Effector memory CD4-positive, alpha-beta T cell (primary cell): ENCODE measurements around the gene SLC18A3.

Experiments used
- DNase-seq, 3 donors: peaks; one replicate each; pipeline ENCODE4 v3.0.0-alpha.2; 2020
- H3K27ac ChIP-seq: 2 replicates; pipeline ENCODE4 v1.7.0; 2013; ENCODE audit warnings: mild to moderate bottlenecking, low read length, moderate library complexity; ENCODE audit not compliant: insufficient read depth, poor library complexity, severe bottlenecking
- H3K27me3 ChIP-seq: replicated peaks from 2 replicates; pipeline ENCODE4 v1.7.0; 2013; ENCODE audit warnings: mild to moderate bottlenecking, low read length; ENCODE audit not compliant: insufficient read depth, control insufficient read depth, poor library complexity, severe bottlenecking
- H3K36me3 ChIP-seq: 2 replicates; pipeline ENCODE4 v1.7.0; 2013; ENCODE audit warnings: mild to moderate bottlenecking, low read length, moderate library complexity; ENCODE audit not compliant: control insufficient read depth, insufficient read depth
- H3K4me1 ChIP-seq: 2 replicates; pipeline ENCODE4 v1.7.0; 2013; ENCODE audit warnings: low read length, mild to moderate bottlenecking; ENCODE audit not compliant: control insufficient read depth, insufficient read depth, poor library complexity, severe bottlenecking
- H3K4me3 ChIP-seq: 2 replicates; pipeline ENCODE4 v1.7.0; 2013; ENCODE audit warnings: low read length, low read depth, mild to moderate bottlenecking; ENCODE audit not compliant: insufficient read depth, poor library complexity, severe bottlenecking
- H3K9me3 ChIP-seq: 2 replicates; pipeline ENCODE4 v1.7.0; 2013; ENCODE audit warnings: mild to moderate bottlenecking, low read length, moderate library complexity; ENCODE audit not compliant: control insufficient read depth

SLC18A3 gene

DNA sequence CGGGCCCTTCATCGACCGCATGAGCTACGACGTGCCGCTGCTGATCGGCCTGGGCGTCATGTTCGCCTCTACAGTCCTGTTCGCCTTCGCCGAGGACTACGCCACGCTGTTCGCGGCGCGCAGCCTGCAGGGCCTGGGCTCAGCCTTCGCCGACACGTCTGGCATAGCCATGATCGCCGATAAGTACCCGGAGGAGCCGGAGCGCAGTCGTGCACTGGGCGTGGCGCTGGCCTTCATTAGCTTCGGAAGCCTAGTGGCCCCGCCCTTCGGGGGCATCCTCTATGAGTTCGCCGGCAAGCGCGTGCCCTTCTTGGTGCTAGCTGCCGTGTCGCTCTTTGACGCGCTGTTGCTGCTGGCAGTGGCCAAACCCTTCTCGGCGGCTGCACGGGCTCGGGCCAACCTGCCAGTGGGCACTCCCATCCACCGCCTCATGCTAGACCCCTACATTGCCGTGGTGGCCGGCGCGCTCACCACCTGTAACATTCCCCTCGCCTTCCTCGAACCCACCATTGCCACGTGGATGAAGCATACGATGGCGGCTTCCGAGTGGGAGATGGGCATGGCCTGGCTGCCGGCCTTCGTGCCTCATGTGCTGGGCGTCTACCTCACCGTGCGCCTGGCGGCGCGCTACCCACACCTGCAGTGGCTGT lies 1.2 kb downstream of the SLC18A3 start:
- no peaks in the 10 kb centered on the region for H3K4me1 ChIP-seq

DNA sequence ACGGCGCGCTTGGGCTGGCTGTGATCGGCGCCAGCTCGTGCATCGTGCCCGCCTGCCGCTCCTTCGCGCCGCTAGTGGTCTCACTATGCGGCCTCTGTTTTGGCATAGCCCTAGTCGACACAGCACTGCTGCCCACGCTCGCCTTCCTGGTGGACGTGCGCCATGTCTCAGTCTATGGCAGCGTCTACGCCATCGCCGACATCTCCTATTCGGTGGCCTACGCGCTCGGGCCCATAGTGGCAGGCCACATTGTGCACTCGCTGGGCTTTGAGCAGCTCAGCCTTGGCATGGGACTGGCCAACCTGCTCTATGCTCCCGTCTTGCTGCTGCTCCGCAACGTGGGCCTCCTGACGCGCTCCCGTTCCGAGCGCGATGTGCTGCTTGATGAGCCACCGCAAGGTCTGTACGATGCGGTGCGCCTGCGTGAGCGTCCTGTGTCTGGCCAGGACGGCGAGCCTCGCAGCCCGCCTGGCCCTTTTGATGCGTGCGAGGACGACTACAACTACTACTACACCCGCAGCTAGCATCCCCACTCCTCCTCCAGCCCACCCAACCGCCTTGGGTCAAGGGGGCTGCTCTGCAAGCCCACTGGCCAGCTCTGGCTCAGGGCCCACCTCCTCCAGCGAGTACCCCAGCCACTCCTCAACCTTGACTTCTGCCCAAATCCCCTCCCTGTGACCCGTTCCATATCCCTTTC lies 1.9 kb downstream of the SLC18A3 start:
- DNase-seq = no peak
- no peak overlapping the region for H3K27ac ChIP-seq
- no peak overlapping the region for H3K4me3 ChIP-seq
- H3K9me3 ChIP-seq = no peaks in the 10 kb centered on the region
- no peaks in the 10 kb centered on the region for H3K36me3 ChIP-seq
- H3K27me3 ChIP-seq = peaks cover 14% of the 10 kb centered on the region
- H3K4me1 ChIP-seq = no peaks in the 10 kb centered on the region

More for the DNA sequence above, 1.2 kb downstream of the SLC18A3 start:
- H3K9me3 ChIP-seq = no peaks in the 10 kb centered on the region
- no peak overlapping the region for H3K4me3 ChIP-seq
- peaks cover 11% of the 10 kb centered on the region for H3K27me3 ChIP-seq
- DNase-seq = no peak
- no peaks in the 10 kb centered on the region for H3K36me3 ChIP-seq
- no peak overlapping the region for H3K27ac ChIP-seq

DNA sequence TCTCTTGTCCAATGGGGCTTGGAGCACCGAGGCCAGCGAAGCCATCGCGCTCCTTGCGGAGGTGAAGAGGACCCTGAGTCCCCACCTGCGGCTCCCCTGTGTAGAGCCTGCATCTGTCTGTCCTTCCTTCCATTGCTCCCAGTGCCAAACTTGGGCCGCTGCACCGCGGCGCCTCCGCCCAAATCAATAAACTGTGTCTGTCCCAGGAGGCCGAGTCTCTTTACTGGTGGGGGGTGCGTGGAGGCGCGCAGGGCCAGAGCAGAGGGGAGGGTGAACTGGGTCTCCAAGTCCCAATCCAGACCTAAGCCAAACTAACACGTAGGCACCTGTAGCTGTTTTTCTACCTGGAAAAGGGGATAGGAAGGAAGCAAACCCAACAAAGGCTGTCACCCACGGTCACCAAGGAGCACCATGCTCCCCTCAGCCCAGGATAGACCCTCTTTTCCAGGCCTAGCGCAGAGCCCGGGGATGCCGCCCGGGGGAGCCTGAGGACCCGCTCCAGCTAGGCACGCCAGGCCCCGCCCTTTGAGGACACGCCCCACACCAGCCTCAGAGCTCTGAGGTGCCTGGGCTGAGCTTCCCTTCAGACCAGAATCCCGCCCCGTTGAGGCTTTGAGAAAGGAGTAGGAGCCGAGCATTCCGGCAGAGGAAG lies 2.5 kb downstream of the SLC18A3 start:
- Histone ChIP-seq H3K4me3 (no peak overlapping the region), H3K9me3 (no peaks in the 10 kb centered on the region), H3K27me3 (peaks cover 17% of the 10 kb centered on the region), H3K4me1 (no peaks in the 10 kb centered on the region), H3K36me3 (no peaks in the 10 kb centered on the region), H3K27ac (no peak overlapping the region)
- DNase-seq = no peak

DNA sequence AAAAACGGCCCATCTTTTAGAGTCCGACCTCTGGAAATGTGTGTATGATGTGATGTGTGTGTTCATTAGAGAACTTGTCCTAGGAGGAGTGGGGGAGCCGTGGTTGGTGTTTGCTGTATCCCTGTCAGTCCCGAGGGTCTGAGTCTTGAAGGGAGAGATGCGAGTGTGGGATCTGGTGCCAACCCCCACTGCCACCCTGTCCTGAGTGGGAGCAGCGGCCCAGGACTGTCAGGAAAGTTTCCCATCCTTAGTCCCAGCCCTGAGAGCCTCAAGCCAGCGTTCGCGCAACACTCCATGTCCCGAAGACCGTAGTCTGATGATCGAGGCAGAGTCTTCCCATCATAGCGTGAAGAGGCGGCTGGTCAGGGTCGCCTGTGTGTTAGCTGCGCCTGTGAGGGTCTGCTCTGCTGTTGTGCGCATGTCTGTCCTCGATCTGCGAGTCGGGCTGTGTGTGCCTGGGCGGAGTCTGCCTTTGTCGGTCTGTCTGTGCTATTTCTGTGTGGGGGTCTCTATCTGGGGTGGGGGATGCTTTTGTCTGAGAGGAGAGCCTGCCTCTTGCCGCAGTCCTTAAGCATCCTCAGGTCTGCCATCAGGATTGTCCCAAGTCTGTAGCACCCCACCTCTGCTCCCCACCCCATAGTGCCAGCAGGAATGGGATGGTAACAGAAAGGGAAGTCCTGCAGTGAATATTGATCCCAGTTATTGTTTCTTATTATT lies 3.2 kb downstream of the SLC18A3 start:
- Histone ChIP-seq H3K4me1 (no peaks in the 10 kb centered on the region), H3K27ac (no peak overlapping the region), H3K9me3 (no peaks in the 10 kb centered on the region), H3K4me3 (no peak overlapping the region), H3K36me3 (no peaks in the 10 kb centered on the region), H3K27me3 (peaks cover 17% of the 10 kb centered on the region)
- no peak for DNase-seq

DNA sequence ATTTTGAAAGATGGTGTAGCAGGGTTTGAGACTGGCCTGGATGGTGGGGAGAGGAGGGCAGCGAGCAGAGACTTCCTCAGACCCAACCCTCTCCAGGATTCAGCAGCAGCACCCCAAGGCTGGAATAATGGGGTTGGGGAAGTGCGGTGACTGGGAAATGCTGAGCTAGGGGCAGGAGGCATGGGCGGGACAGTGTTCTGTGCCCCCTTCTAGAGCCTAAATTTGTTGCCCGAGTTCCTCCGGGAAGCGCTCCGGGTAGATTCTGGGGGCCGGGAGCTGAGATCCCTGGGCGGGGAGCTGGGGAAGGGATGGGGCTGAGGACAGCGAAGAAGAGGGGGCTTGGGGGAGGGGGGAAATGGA lies 3.8 kb downstream of the SLC18A3 start, which contains the start of gene CHAT:
CHAT (plus strand) TSS at position 156 of the 360 bp plus-strand sequence; CDS start at position 309, 153 bp downstream.
- H3K27ac ChIP-seq = no peak within 1 kb of the TSS
- no peaks in the 10 kb centered on the region for H3K9me3 ChIP-seq
- no peaks in the 10 kb centered on the region for H3K36me3 ChIP-seq
- H3K27me3 ChIP-seq = peaks cover 15% of the 10 kb centered on the region
- no peaks in the 10 kb centered on the region for H3K4me1 ChIP-seq
- DNase-seq = no peak
- no peak within 1 kb of the TSS for H3K4me3 ChIP-seq

DNA sequence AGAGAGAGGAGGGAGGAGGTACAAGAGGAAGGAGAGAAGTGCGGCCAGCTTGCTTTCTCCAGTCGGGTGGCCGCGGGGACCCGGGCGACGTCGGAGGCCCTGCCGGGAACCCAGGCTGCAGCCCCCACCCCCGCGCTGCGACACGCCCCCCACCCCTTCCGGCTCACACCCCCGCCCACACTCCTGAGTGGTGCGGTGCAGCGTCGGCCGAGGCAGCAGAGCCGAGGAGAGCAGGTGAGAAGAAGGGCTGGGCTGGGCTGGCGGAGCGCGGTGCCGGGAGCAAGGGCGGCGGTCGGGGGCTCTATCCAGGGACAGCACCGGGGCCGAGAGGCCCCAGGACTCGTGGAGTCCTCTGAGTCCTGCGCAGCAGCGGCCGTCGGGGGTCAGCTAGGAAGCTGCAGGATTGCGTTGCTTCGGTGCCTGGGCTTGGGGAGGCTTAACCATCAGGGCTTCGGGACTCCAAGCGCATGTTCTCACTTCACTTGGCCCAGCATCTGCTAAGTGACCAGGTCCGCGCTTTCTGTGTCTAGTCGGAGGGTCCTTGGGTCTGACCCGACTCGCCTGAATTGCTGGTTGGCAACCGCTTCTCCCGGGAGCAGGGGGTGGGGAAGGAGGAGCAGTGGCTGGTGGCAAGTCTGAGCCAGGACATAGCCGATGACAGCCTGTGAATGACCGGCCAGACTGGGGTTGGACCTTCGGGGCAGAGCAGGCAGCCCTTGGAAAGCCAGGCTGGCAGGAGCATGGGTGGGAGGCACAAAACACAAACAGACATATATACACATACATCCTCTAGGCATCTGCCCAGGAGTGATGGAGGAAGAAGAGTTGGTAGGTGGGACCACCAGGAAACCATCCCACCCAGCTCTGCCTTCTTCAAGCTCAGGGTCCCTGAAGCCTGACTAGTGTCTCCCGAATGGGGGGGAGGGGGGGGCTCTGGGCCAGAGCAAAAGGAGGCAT lies 4.4 kb downstream of the SLC18A3 start:
- Histone ChIP-seq H3K9me3 (no peaks in the 10 kb centered on the region), H3K27me3 (peaks cover 10% of the 10 kb centered on the region), H3K4me1 (no peaks in the 10 kb centered on the region), H3K4me3 (no peak overlapping the region), H3K27ac (no peak overlapping the region), H3K36me3 (no peaks in the 10 kb centered on the region)
- no peak for DNase-seq

DNA sequence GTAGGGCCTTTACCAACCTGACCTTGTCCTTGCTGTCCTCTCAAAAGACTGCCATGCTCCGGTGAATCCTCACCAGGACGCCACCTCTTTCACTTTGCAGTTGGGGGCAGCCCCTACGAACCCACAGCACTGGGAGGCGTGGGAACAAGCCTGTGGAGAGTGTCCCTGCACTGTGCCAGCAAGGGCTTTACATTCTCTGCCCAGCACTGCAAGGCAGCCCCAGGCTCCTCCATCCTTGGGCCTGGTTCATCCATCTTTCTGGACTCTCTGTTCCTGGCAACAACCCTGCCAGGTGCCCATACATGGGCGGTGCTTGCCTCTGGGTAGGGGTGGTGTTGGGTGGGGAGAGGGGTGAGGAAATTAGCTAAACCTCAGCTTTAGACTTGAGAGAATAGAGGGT lies 5.1 kb downstream of the SLC18A3 start:
- Histone ChIP-seq H3K36me3 (no peaks in the 10 kb centered on the region), H3K9me3 (no peaks in the 10 kb centered on the region), H3K27me3 (peaks cover 10% of the 10 kb centered on the region), H3K4me1 (no peaks in the 10 kb centered on the region), H3K4me3 (no peak overlapping the region), H3K27ac (no peak overlapping the region)
- no peak for DNase-seq

DNA sequence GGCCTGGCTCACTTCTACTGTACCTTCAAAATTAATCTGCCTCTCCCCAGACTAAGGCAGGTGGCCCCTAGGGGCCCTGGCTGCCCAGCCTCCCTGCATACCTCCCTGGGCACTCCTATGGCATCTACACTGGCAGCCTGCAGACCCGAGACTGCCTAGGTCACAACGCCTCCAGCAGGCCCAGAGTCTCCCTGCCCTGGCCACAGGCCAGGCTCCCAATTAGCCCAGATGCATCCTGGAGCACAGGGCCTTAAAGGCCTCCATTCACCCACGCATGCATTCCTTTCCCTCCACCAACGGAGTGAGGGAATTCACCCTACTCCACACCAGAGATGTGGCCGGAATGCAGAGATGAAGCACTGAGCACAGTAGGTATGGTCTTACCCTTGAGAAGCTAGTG lies 5.6 kb downstream of the SLC18A3 start:
- H3K4me3 ChIP-seq = no peak overlapping the region
- H3K27ac ChIP-seq = no peak overlapping the region
- DNase-seq = no peak
- no peaks in the 10 kb centered on the region for H3K9me3 ChIP-seq
- H3K36me3 ChIP-seq = no peaks in the 10 kb centered on the region
- peaks cover 6% of the 10 kb centered on the region for H3K27me3 ChIP-seq
- no peaks in the 10 kb centered on the region for H3K4me1 ChIP-seq

DNA sequence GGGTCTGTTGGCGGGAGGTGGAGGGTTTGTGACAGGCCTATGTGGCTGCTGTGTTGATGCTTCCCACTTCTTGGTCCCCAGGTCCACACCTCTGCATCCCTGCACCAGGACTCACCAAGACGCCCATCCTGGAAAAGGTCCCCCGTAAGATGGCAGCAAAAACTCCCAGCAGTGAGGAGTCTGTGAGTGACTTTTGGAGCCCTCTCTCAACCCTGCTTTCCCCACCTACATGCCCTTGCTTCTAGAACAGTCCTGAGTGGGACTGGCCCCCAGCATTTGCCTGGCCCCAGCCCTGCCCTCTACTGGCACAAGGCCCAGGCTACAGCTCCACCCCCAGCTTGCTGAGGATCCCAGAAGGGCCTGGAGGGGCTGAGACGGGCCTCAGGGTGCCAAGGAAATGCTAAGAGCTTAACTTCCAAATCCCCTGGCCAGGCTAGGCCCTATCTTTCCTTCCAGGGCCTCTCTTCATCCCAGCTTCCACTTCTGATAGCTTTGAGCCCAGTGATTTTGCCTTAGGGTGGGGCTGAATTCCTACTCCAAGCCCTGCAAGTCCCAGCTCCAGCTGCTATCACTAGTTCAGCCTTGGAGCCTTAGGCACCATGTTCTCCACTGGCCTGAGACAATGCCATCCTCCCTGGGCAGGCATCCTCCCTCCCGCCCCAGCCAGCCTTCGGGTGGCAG lies 6.5 kb downstream of the SLC18A3 start:
- no peak for DNase-seq
- H3K27me3 ChIP-seq = peaks cover 6% of the 10 kb centered on the region

More for the DNA sequence above, 6.5 kb downstream of the SLC18A3 start:
- Histone ChIP-seq H3K4me1 (no peaks in the 10 kb centered on the region), H3K9me3 (no peaks in the 10 kb centered on the region), H3K4me3 (no peak overlapping the region), H3K36me3 (no peaks in the 10 kb centered on the region), H3K27ac (no peak overlapping the region)
